Measurements from ENCODE around the gene C1orf232. TPM values are rescaled to one million over a fixed set of nuclear protein-coding genes. Genes with fewer than 3 reads are reported as not detected.
A peak's percentile ranks its signal among the peaks of the same experiment; 100 is the strongest.

C1orf232 gene
- total RNA-seq, 4 donors from 2014 or later = not detected

DNA sequence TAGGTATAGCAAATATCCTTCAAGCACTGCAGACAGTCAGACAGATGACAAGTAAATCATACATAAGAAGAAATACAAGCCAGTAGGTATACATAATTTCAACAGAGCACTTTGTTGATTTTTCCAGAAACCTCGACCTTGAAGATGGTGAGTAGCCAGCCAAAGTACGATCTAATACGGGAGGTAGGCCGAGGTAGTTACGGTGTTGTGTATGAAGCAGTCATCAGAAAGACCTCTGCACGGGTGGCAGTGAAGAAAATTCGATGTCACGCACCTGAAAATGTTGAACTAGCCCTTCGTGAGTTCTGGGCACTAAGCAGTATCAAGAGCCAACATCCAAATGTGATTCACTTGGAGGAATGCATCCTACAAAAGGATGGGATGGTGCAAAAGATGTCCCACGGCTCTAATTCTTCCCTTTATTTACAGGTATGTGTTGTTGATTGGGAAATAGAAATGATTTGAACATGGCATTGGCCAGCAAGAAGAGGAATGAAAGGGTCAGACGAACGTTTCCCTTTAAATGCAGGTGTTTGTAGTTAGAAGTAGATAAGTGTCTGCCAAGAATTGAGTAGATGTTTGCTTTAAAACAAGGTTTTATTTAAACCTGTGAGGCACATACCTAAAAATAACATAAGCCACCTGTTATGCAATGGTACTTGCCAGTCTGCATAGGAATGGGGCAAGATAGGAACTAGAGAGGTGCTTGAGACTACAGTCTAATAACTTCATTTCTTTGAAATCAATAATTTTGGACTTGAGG is 54.4 kb downstream of the C1orf232 start:
- intact Hi-C loops (cut with DNase I; ENCODE audit: low total_unique reads) (no loop called here), in situ Hi-C loops (cut with MboI; ENCODE audit: low pct_ligation_motif_present in 1 of 4, low pct_unique_long_range_greater_than_20kb in 1 of 4, low sequenced_read_pairs in 3 of 4) (no loop called here)
- no peak for DNase-seq
- Histone ChIP-seq H3K27ac (peak overlapping the region; percentile 97 to 99 (median 97)), H3K27me3 (no peaks in the 10 kb centered on the region), H3K4me1 (peaks cover 11 to 55% (median 36%) of the 10 kb centered on the region in 4 donors), H3K9me3 (no peaks in the 10 kb centered on the region), H3K36me3 (peaks cover 0 to 12% (median 4%) of the 10 kb centered on the region in 4 donors), H3K4me3 (no peak overlapping the region)
- 17 to 59% methylated on average over 3 to 12 of the region's 12 CpGs for WGBS, 2 donors (ENCODE audit: low coverage in 1 of 2)
- TF ChIP-seq POLR2AphosphoS5 (IDR thresholded peaks at IDR 0.05) (peak in 2 of 3 donors; percentile 36 to 38), EP300 (IDR thresholded peaks at IDR 0.05; ENCODE audit: low read depth) (no peak)
- TF ChIP-seq, protein P1, sequence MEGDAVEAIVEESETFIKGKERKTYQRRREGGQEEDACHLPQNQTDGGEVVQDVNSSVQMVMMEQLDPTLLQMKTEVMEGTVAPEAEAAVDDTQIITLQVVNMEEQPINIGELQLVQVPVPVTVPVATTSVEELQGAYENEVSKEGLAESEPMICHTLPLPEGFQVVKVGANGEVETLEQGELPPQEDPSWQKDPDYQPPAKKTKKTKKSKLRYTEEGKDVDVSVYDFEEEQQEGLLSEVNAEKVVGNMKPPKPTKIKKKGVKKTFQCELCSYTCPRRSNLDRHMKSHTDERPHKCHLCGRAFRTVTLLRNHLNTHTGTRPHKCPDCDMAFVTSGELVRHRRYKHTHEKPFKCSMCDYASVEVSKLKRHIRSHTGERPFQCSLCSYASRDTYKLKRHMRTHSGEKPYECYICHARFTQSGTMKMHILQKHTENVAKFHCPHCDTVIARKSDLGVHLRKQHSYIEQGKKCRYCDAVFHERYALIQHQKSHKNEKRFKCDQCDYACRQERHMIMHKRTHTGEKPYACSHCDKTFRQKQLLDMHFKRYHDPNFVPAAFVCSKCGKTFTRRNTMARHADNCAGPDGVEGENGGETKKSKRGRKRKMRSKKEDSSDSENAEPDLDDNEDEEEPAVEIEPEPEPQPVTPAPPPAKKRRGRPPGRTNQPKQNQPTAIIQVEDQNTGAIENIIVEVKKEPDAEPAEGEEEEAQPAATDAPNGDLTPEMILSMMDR (IDR thresholded peaks at IDR 0.05) = no peak

Other genes with a start within 250 kb of the C1orf232 start
- gene PAFAH2, start 170.9 kb downstream of the C1orf232 start, total RNA-seq = 10 to 100 TPM; 23.1 to 60.1 (median 38.8) TPM
- gene EXTL1, start 147.2 kb downstream of the C1orf232 start, total RNA-seq = under 1 TPM in 2 of 4 donors, not detected in 2; 0.16 to 0.41 TPM
- under 1 TPM in 1 of 4 donors, not detected in 3; 0.14 TPM for gene SLC30A2, start 122.8 kb downstream of the C1orf232 start, total RNA-seq
- gene TRIM63, start 101.3 kb downstream of the C1orf232 start, total RNA-seq = 1 to 10 TPM in 1 of 4 donors, under 1 TPM in 1, not detected in 2; 0.32 to 1.8 TPM
- 10 to 100 TPM in 2 of 4 donors, 1 to 10 TPM in 2; 4.0 to 15.6 (median 9.8) TPM for gene PDIK1L, start 57.1 kb downstream of the C1orf232 start, total RNA-seq
- 1 to 10 TPM in 3 of 4 donors, under 1 TPM in 1; 0.82 to 9.4 (median 2.9) TPM for gene FAM110D, start 9.9 kb downstream of the C1orf232 start, total RNA-seq
- 10 to 100 TPM in 3 of 4 donors, not detected in 1; 18.7 to 27.2 (median 26.9) TPM for gene ZNF593, start 945 bp upstream of the C1orf232 start, total RNA-seq
- gene ZNF593OS, start 2.9 kb upstream of the C1orf232 start, total RNA-seq = not detected
- 100 to 1,000 TPM in 1 of 4 donors, 10 to 100 TPM in 3; 53.5 to 187 (median 74.4) TPM for gene CNKSR1, start 8.5 kb upstream of the C1orf232 start, total RNA-seq
- not detected for gene CATSPER4, start 21.6 kb upstream of the C1orf232 start, total RNA-seq
- 10 to 100 TPM in 3 of 4 donors, 1 to 10 TPM in 1; 8.6 to 73.8 (median 13.6) TPM for gene CEP85, start 65.2 kb upstream of the C1orf232 start, total RNA-seq
- 100 to 1,000 TPM; 134 to 314 (median 215) TPM for gene SH3BGRL3, start 111.1 kb upstream of the C1orf232 start, total RNA-seq
- 10 to 100 TPM in 2 of 4 donors, 1 to 10 TPM in 2; 4.9 to 17.9 (median 12.0) TPM for gene UBXN11, start 137.7 kb upstream of the C1orf232 start, total RNA-seq
- 10 to 100 TPM in 2 of 4 donors, 1 to 10 TPM in 1, not detected in 1; 5.3 to 56.1 (median 21.1) TPM for gene CD52, start 149.0 kb upstream of the C1orf232 start, total RNA-seq
- 10 to 100 TPM in 3 of 4 donors, 1 to 10 TPM in 1; 2.8 to 41.9 (median 22.3) TPM for gene CRYBG2, start 185.2 kb upstream of the C1orf232 start, total RNA-seq
- not detected for gene ZNF683, start 203.8 kb upstream of the C1orf232 start, total RNA-seq
- not detected for gene LIN28A, start 241.9 kb upstream of the C1orf232 start, total RNA-seq

Data from transverse colon (tissue), 4 donors.